Ishikawa (cell line): ENCODE measurements around the gene H2AZ2.

Experiments used
- CEBPB ChIP-seq: IDR thresholded peaks from 2 replicates; pipeline ENCODE4 v1.6.1; 2012
- FOXM1 ChIP-seq: IDR thresholded peaks from 2 replicates; pipeline ENCODE4 v1.6.1; 2012; ENCODE audit warnings: low read depth, borderline replicate concordance
- TAF1 ChIP-seq: IDR thresholded peaks from 2 replicates; pipeline ENCODE4 v1.6.1; 2012; ENCODE audit warnings: low read depth, mild to moderate bottlenecking
- YY1 ChIP-seq: IDR thresholded peaks from 2 replicates; pipeline ENCODE4 v1.6.1; 2012; ENCODE audit warnings: low read depth

GRCh38 chr7:44852590-44852989 is 4.7 kb upstream of the H2AZ2 start:
- no peak for TF ChIP-seq FOXM1
- TF ChIP-seq YY1, result no peak
- no peak for TF ChIP-seq TAF1
- TF ChIP-seq CEBPB, result no peak
